ENCODE measurements around the gene ABHD17A.

The ABHD17A gene

GRCh38 chr19:1911098-1911497 is 25.8 kb upstream of the ABHD17A start:
- no peak for TF ChIP-seq CTCF (IDR thresholded peaks at IDR 0.05; ENCODE audit: control insufficient read depth, insufficient read depth, low read depth, low read length, missing control alignments)
- no peak for DNase-seq (ENCODE audit: low read depth)
- no peak overlapping the region for H3K4me3 ChIP-seq (ENCODE audit: control insufficient read depth, low read depth, low read length)

GRCh38 chr19:1910177-1910576 is 24.9 kb upstream of the ABHD17A start:
- no peak for DNase-seq (ENCODE audit: low read depth)
- TF ChIP-seq CTCF (IDR thresholded peaks at IDR 0.05; ENCODE audit: control insufficient read depth, insufficient read depth, low read depth, low read length, missing control alignments), result no peak
- H3K4me3 ChIP-seq (ENCODE audit: control insufficient read depth, low read depth, low read length), result no peak overlapping the region

GRCh38 chr19:1909761-1910080 is 24.4 kb upstream of the ABHD17A start:
- no peak for TF ChIP-seq CTCF (IDR thresholded peaks at IDR 0.05; ENCODE audit: control insufficient read depth, insufficient read depth, low read depth, low read length, missing control alignments)
- DNase-seq (ENCODE audit: low read depth), result no peak
- no peak overlapping the region for H3K4me3 ChIP-seq (ENCODE audit: control insufficient read depth, low read depth, low read length)

- no peak overlapping the region for H3K4me3 ChIP-seq (ENCODE audit: control insufficient read depth, low read depth, low read length)
- no peak for DNase-seq (ENCODE audit: low read depth)
- TF ChIP-seq CTCF (IDR thresholded peaks at IDR 0.05; ENCODE audit: control insufficient read depth, insufficient read depth, low read depth, low read length, missing control alignments), result no peak
Observed at GRCh38 chr19:1908364-1908678, 23.0 kb upstream of the ABHD17A start.

- TF ChIP-seq CTCF (IDR thresholded peaks at IDR 0.05; ENCODE audit: control insufficient read depth, insufficient read depth, low read depth, low read length, missing control alignments), result no peak
- H3K4me3 ChIP-seq (ENCODE audit: control insufficient read depth, low read depth, low read length), result no peak overlapping the region
- no peak for DNase-seq (ENCODE audit: low read depth)
Observed at GRCh38 chr19:1907563-1908363, 22.5 kb upstream of the ABHD17A start.

GRCh38 chr19:1906985-1907562 is 21.8 kb upstream of the ABHD17A start:
- no peak for TF ChIP-seq CTCF (IDR thresholded peaks at IDR 0.05; ENCODE audit: control insufficient read depth, insufficient read depth, low read depth, low read length, missing control alignments)
- no peak for DNase-seq (ENCODE audit: low read depth)
- no peak overlapping the region for H3K4me3 ChIP-seq (ENCODE audit: control insufficient read depth, low read depth, low read length)
